Prostate gland (tissue), 2 donors: ENCODE data around the gene CLPSL1. TPM values are rescaled to one million over a fixed set of nuclear protein-coding genes. Genes with fewer than 3 reads are reported as not detected.

Experiments
- DNase-seq: peaks from one replicate; pipeline ENCODE4 v3.0.0-alpha.2; 2019; ENCODE audit warnings: low spot score
- H3K27ac ChIP-seq, 2 donors: fragments of 200-600 bp; sonication (generic); 2 replicates each; pipeline ENCODE4 v1.5.1; 2017 to 2019
- H3K27me3 ChIP-seq: fragments of 200-600 bp; sonication (generic); replicated peaks from 2 replicates; pipeline ENCODE4 v1.5.1; 2019; ENCODE audit not compliant: insufficient read depth
- H3K36me3 ChIP-seq, 2 donors: fragments of 200-600 bp; sonication (generic); 1 replicate in 1 of 2; 2 replicates in 1 of 2; pipeline versions ENCODE4 v1.5.1 to v1.8.1; 2017 to 2019
- H3K4me1 ChIP-seq: fragments of 200-600 bp; sonication (generic); replicated peaks from 2 replicates; pipeline ENCODE4 v1.5.1; 2019
- H3K4me3 ChIP-seq, 2 donors: fragments of 200-600 bp; sonication (generic); 2 replicates each; pipeline ENCODE4 v1.5.1; 2017 to 2019
- H3K9me3 ChIP-seq: fragments of 200-600 bp; sonication (generic); 2 replicates; pipeline ENCODE4 v1.5.1; 2017
- POLR2A ChIP-seq: fragments of 450-650 bp; IDR thresholded peaks from one replicate; pipeline ENCODE4 v1.6.1; 2016; ENCODE audit warnings: antibody characterized with exemption, mild to moderate bottlenecking
- POLR2AphosphoS5 ChIP-seq: sonication (generic); formaldehyde crosslinking; IDR thresholded peaks from one replicate; pipeline ENCODE4 v1.6.1; 2017; ENCODE audit warnings: antibody characterized with exemption
- WGBS: methylation state at CpG from one replicate; pipeline ENCODE4 v1.1.5; 2018; 5-methylcytosine and 5-hydroxymethylcytosine counted together
- intact Hi-C: fragments of 100-400 bp; cut with DNase I; formaldehyde crosslinking; loops from one replicate; pipeline ENCODE4 v1.14.2; 2022
- total RNA-seq, 2 donors: library from RNA; depleted of rRNA; stranded (reverse); fragments of >200 nt; gene quantifications; one replicate each; pipeline ENCODE4 v1.1.0, GENCODE V29; 2016
- TF ChIP-seq, protein P1 (sequence below), 4 experiments: fragments of 200-600 bp in 2 of 4; fragments of 450-650 bp in 2 of 4; sonication (generic) in 2 of 4; IDR thresholded peaks; 1 replicate in 3 of 4; 2 replicates in 1 of 4; pipeline ENCODE4 v1.5.1; 2016 to 2019; ENCODE audit warnings: antibody characterized with exemption in 4 of 4, mild to moderate bottlenecking in 2 of 4, moderate library complexity in 2 of 4

Gene CLPSL1
- total RNA-seq, 2 donors from 2014 or later, result not detected

DNA sequence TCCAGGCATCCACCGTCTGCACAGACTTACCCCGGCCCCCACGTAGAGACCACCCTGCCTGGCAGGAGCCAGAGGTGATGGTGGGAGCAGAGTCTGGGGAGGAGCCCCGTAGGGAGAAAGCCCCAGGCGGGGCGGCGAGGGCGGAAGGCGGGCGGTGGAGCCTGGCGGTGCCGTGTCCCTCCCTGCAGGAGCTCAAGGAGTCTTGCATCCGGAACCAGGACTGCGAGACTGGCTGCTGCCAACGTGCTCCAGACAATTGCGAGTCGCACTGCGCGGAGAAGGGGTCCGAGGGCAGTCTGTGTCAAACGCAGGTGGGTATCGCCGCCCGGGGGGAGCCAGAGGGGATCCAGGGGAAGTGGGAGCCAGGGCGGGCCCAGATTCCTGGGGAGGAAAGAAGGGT lies 6.0 kb downstream of the CLPSL1 start:
- Histone ChIP-seq H3K9me3 (no peaks in the 10 kb centered on the region), H3K36me3 (no peaks in the 10 kb centered on the region), H3K27ac (no peak overlapping the region), H3K27me3 (peaks cover 16% of the 10 kb centered on the region), H3K4me1 (no peaks in the 10 kb centered on the region), H3K4me3 (no peak overlapping the region)
- DNase-seq, result no peak
- TF ChIP-seq POLR2AphosphoS5 (no peak), POLR2A (no peak)
- TF ChIP-seq, protein P1, sequence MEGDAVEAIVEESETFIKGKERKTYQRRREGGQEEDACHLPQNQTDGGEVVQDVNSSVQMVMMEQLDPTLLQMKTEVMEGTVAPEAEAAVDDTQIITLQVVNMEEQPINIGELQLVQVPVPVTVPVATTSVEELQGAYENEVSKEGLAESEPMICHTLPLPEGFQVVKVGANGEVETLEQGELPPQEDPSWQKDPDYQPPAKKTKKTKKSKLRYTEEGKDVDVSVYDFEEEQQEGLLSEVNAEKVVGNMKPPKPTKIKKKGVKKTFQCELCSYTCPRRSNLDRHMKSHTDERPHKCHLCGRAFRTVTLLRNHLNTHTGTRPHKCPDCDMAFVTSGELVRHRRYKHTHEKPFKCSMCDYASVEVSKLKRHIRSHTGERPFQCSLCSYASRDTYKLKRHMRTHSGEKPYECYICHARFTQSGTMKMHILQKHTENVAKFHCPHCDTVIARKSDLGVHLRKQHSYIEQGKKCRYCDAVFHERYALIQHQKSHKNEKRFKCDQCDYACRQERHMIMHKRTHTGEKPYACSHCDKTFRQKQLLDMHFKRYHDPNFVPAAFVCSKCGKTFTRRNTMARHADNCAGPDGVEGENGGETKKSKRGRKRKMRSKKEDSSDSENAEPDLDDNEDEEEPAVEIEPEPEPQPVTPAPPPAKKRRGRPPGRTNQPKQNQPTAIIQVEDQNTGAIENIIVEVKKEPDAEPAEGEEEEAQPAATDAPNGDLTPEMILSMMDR (IDR thresholded peaks at IDR 0.05), result no peak
- intact Hi-C loops, result loop anchor here (1.0 kb wide), 1 partner anchor 11 kb away; no protein-coding TSS in a partner anchor
- 43% methylated on average over 25 of the region's 25 CpGs for WGBS

- no peak overlapping the region for H3K27ac ChIP-seq
- no peak overlapping the region for H3K4me3 ChIP-seq
- H3K4me1 ChIP-seq, result no peaks in the 10 kb centered on the region
- H3K36me3 ChIP-seq, result no peaks in the 10 kb centered on the region
- H3K9me3 ChIP-seq, result no peaks in the 10 kb centered on the region
- 79% methylated on average over 13 of the region's 13 CpGs for WGBS
- TF ChIP-seq POLR2A, result no peak
- TF ChIP-seq, protein P1 (IDR thresholded peaks at IDR 0.05), result no peak
- no peak for TF ChIP-seq POLR2AphosphoS5
- DNase-seq, result no peak
- intact Hi-C loops, result loop anchor here (1.0 kb wide), 1 partner anchor 11 kb away; no protein-coding TSS in a partner anchor
- H3K27me3 ChIP-seq, result peaks cover 16% of the 10 kb centered on the region
Observed at GRCh38 chr6:35787266-35788218, 6.7 kb downstream of the CLPSL1 start.

GRCh38 chr6:35788423-35788982 lies 7.7 kb downstream of the CLPSL1 start:
- intact Hi-C loops, result no loop called here
- peaks cover 16% of the 10 kb centered on the region for H3K27me3 ChIP-seq
- no peaks in the 10 kb centered on the region for H3K4me1 ChIP-seq
- H3K27ac ChIP-seq, result no peak overlapping the region
- TF ChIP-seq POLR2A (no peak), POLR2AphosphoS5 (no peak)
- TF ChIP-seq, protein P1 (IDR thresholded peaks at IDR 0.05), result no peak
- WGBS, result 59% methylated on average over 4 of the region's 4 CpGs
- no peak for DNase-seq
- H3K36me3 ChIP-seq, result no peaks in the 10 kb centered on the region
- no peaks in the 10 kb centered on the region for H3K9me3 ChIP-seq
- no peak overlapping the region for H3K4me3 ChIP-seq

DNA sequence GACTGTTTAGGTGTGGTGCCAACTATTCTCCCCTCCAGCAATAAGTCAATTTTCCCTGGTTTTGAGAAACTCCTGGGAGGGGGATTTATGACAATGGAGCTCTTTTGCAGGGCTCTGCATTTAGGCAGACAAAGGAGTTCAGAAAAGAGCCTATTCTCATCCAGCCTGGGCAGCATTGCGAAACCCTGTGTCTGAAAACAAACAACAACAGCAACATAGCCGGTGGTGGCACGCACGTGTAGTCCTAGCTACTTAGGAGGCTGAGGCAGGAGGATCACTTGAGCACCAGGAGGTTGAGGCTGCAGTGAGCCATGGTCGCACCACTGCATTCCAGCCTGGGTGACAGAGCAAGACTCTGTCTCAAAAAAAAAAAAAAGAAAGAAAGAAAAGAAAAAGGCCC lies 9.9 kb downstream of the CLPSL1 start:
- Histone ChIP-seq H3K4me1 (no peaks in the 10 kb centered on the region), H3K27me3 (peaks cover 16% of the 10 kb centered on the region), H3K9me3 (no peaks in the 10 kb centered on the region), H3K27ac (no peak overlapping the region), H3K4me3 (no peak overlapping the region), H3K36me3 (no peaks in the 10 kb centered on the region)
- intact Hi-C loops, result no loop called here
- no peak for DNase-seq
- TF ChIP-seq, protein P1 (IDR thresholded peaks at IDR 0.05), result no peak
- TF ChIP-seq POLR2AphosphoS5, result no peak
- no peak for TF ChIP-seq POLR2A
- 64% methylated on average over 5 of the region's 5 CpGs for WGBS
